GM12891 (cell line): Measurements from ENCODE around the gene FAM222B.

Experiments used
- POLR2A ChIP-seq: IDR thresholded peaks from 2 replicates; pipeline ENCODE4 v1.6.1; 2011; ENCODE audit warnings: low read depth, low read length, control low read depth
- POLR2AphosphoS5 ChIP-seq: IDR thresholded peaks from 2 replicates; pipeline ENCODE4 v1.6.1; 2011; ENCODE audit warnings: low read depth, low read length, control low read depth
- TAF1 ChIP-seq: IDR thresholded peaks from 2 replicates; pipeline ENCODE4 v1.6.1; 2011; ENCODE audit warnings: low read depth, low read length, control low read depth

GRCh38 chr17:28715217-28715616, 127.4 kb downstream of the FAM222B start:
- TF ChIP-seq TAF1 (no peak), POLR2AphosphoS5 (no peak), POLR2A (no peak)
